K562 (cell line): ENCODE results near the gene C22orf31. TPM values are rescaled to one million over a fixed set of nuclear protein-coding genes. Genes with fewer than 3 reads are reported as not detected.

Source experiments
- ATF1 ChIP-seq, 2 experiments: fragments of 450-650 bp in 1 of 2; IDR thresholded peaks; 2 replicates each; pipeline ENCODE4 v1.6.1; 2016; ENCODE audit warnings: missing compliant biosample characterization in 1 of 2, missing genetic modification characterization in 1 of 2
- CREBBP ChIP-seq: IDR thresholded peaks from one replicate; pipeline ENCODE4 v1.6.1; 2012; ENCODE audit warnings: low read depth, mild to moderate bottlenecking, control low read depth, inconsistent platforms, low read length
- EGR1 ChIP-seq: fragments of 450-650 bp; conservative IDR thresholded peaks from 2 replicates; pipeline ENCODE4 v1.6.1; 2017; ENCODE audit warnings: mild to moderate bottlenecking
- FOXA3 ChIP-seq, 2 experiments: fragments of 450-650 bp in 1 of 2; sonication (generic) in 1 of 2; formaldehyde crosslinking; IDR thresholded peaks in 1 of 2; conservative IDR thresholded peaks in 1 of 2; 2 replicates each; pipeline versions ENCODE4 v1.4.0 to v1.8.0; 2020 to 2022; ENCODE audit warnings: mild to moderate bottlenecking in 2 of 2, missing genetic modification reagents in 1 of 2
- FOXJ2 ChIP-seq: fragments of 200-800 bp; sonication (Bioruptor generic); IDR thresholded peaks from 2 replicates; pipeline ENCODE4 v1.6.1; 2016; ENCODE audit warnings: missing genetic modification characterization, missing compliant biosample characterization
- GTF2E2 ChIP-seq: fragments of 200-800 bp; sonication (Bioruptor generic); IDR thresholded peaks from 2 replicates; pipeline ENCODE4 v1.6.1; 2016; ENCODE audit warnings: missing genetic modification characterization, missing compliant biosample characterization
- HNRNPUL1 ChIP-seq: fragments of 200-400 bp; formaldehyde crosslinking; IDR thresholded peaks from 2 replicates; pipeline ENCODE4 v1.6.1; 2017; ENCODE audit warnings: low read length
- MTA3 ChIP-seq: fragments of 450-650 bp; formaldehyde crosslinking; IDR thresholded peaks from 2 replicates; pipeline ENCODE4 v1.6.1; 2017; ENCODE audit warnings: mild to moderate bottlenecking, borderline replicate concordance
- MYNN ChIP-seq, 2 experiments: sonication (generic); formaldehyde crosslinking in 1 of 2; IDR thresholded peaks; 2 replicates each; pipeline versions ENCODE4 v1.5.0 to v1.6.1; 2016 to 2020; ENCODE audit warnings: antibody characterized with exemption in 1 of 2, missing genetic modification reagents in 1 of 2
- NR2F6 ChIP-seq: fragments of 450-650 bp; formaldehyde crosslinking; IDR thresholded peaks from 2 replicates; pipeline ENCODE4 v1.4.0; 2020; ENCODE audit warnings: mild to moderate bottlenecking
- PCBP1 ChIP-seq: fragments of 200-400 bp; formaldehyde crosslinking; IDR thresholded peaks from 2 replicates; pipeline ENCODE4 v1.6.1; 2018; ENCODE audit warnings: mild to moderate bottlenecking, low read depth, low read length; ENCODE audit not compliant: poor library complexity, severe bottlenecking
- POLR2A ChIP-seq: fragments of 450-650 bp; conservative IDR thresholded peaks from 2 replicates; pipeline ENCODE4 v1.6.1; 2016
- RB1 ChIP-seq: fragments of 450-650 bp; IDR thresholded peaks from 2 replicates; pipeline ENCODE4 v1.6.1; 2017; ENCODE audit warnings: low read depth, mild to moderate bottlenecking
- RNF219 ChIP-seq: fragments of 250-450 bp; sonication (Bioruptor Pico); IDR thresholded peaks from 2 replicates; pipeline ENCODE4 v1.5.0; 2022; ENCODE audit warnings: mild to moderate bottlenecking
- SRSF7 ChIP-seq: fragments of 200-400 bp; formaldehyde crosslinking; optimal IDR thresholded peaks from 2 replicates; pipeline ENCODE3; 2017; ENCODE audit warnings: mild to moderate bottlenecking, low read depth, low read length
- ZNF354B ChIP-seq: fragments of 250-450 bp; sonication (Bioruptor Pico); IDR thresholded peaks from 2 replicates; pipeline ENCODE4 v1.4.0; 2020
- ZNF398 ChIP-seq: fragments of 250-450 bp; sonication (Bioruptor Pico); IDR thresholded peaks from 2 replicates; pipeline ENCODE4 v1.8.0; 2021; ENCODE audit warnings: moderate library complexity, mild to moderate bottlenecking, inconsistent platforms
- ZNF740 ChIP-seq, 3 experiments: fragments of 200-800 bp in 1 of 3; sonication (Bioruptor generic) in 1 of 3; sonication (generic) in 1 of 3; formaldehyde crosslinking in 1 of 3; IDR thresholded peaks; 2 replicates each; pipeline versions ENCODE4 v1.6.1 to v1.8.0; 2016 to 2022; ENCODE audit warnings: mild to moderate bottlenecking in 2 of 3, missing compliant biosample characterization in 2 of 3, missing genetic modification characterization in 2 of 3, missing genetic modification reagents in 1 of 3
- polyA plus RNA-seq, 8 experiments: library from polyadenylated mRNA; depleted of rRNA in 4 of 8; stranded (reverse) in 5 of 8; unstranded in 3 of 8; fragments of >200 nt; fragmentation: Nextera tagmentation in 2 of 8; fragmentation: Illumina TruSeq in 1 of 8; extraction: Ambion mirVana in 2 of 8; extraction: Trizol in 1 of 8; gene quantifications; 2 replicates each; pipeline versions ENCODE4 v1.2.1 to v1.2.3, GENCODE V29; 2011 to 2014; ENCODE audit warnings: inconsistent platforms in 1 of 8, missing spikeins in 1 of 8
- total RNA-seq, 7 experiments: library from RNA; depleted of rRNA in 6 of 7; stranded (reverse); fragments of >200 nt in 6 of 7; fragmentation: Illumina TruSeq in 2 of 7; extraction: Trizol in 2 of 7; gene quantifications; 2 replicates each; pipeline versions ENCODE4 v1.2.1 to v1.2.3, GENCODE V29; 2011 to 2021; ENCODE audit warnings: low replicate concordance in 1 of 7
- TF ChIP-seq, protein P1 (sequence below), 2 experiments: IDR thresholded peaks; 2 replicates each; pipeline ENCODE4 v1.6.1; 2011; ENCODE audit warnings: borderline replicate concordance in 1 of 2, control low read depth in 1 of 2, low read depth in 1 of 2, low read length in 1 of 2, mild to moderate bottlenecking in 1 of 2, mixed read lengths in 1 of 2, moderate library complexity in 1 of 2; ENCODE audit not compliant: insufficient read depth in 1 of 2, insufficient read length in 1 of 2, poor library complexity in 1 of 2, severe bottlenecking in 1 of 2; ENCODE audit errors: extremely low read depth in 1 of 2
- TF ChIP-seq, protein P2 (sequence below): fragments of 450-650 bp; IDR thresholded peaks from 2 replicates; pipeline ENCODE4 v1.6.1; 2014; ENCODE audit warnings: low read depth, mild to moderate bottlenecking, moderate library complexity, borderline replicate concordance

C22orf31 gene
- total and polyA plus RNA-seq, 9 of the 15 experiments (the other 6 are each of a cell fraction or from before 2014, with no cell fraction given): not detected

DNA sequence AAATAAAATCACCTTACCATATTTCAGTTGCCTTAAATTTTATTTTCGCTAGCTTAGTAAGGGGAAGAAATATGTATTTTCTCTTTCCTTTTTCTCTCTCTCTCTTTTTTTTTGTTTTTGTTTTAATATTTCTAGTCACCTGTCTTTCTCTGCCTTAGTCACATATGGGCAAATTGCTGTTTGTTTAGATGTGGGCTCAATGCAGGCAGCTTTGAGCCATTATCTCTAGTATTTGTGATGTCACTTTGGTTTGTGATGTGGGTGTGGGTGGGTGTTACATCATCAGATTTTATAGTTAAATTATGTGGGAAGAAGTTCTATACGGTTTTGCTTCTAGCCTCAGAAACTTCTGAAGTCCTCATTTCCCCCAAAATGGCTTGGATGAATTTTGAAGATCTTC lies at the start of gene C22orf31 (continued):
- TF ChIP-seq, protein P1, sequence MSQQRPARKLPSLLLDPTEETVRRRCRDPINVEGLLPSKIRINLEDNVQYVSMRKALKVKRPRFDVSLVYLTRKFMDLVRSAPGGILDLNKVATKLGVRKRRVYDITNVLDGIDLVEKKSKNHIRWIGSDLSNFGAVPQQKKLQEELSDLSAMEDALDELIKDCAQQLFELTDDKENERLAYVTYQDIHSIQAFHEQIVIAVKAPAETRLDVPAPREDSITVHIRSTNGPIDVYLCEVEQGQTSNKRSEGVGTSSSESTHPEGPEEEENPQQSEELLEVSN (IDR thresholded peaks at IDR 0.05; ENCODE audit: borderline replicate concordance in 1 of 2, extremely low read depth in 1 of 2, insufficient read depth in 1 of 2, insufficient read length in 1 of 2, low read depth in 1 of 2, low read length in 1 of 2, poor library complexity in 1 of 2, severe bottlenecking in 1 of 2): no peak
- no peak for TF ChIP-seq CREBBP
- TF ChIP-seq PCBP1: no peak
- TF ChIP-seq GTF2E2 (tag): no peak
- TF ChIP-seq, protein P2, sequence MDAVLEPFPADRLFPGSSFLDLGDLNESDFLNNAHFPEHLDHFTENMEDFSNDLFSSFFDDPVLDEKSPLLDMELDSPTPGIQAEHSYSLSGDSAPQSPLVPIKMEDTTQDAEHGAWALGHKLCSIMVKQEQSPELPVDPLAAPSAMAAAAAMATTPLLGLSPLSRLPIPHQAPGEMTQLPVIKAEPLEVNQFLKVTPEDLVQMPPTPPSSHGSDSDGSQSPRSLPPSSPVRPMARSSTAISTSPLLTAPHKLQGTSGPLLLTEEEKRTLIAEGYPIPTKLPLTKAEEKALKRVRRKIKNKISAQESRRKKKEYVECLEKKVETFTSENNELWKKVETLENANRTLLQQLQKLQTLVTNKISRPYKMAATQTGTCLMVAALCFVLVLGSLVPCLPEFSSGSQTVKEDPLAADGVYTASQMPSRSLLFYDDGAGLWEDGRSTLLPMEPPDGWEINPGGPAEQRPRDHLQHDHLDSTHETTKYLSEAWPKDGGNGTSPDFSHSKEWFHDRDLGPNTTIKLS: no peak
- no peak for TF ChIP-seq POLR2A
- no peak for TF ChIP-seq HNRNPUL1
- TF ChIP-seq MTA3: no peak
- no peak for TF ChIP-seq RNF219
- TF ChIP-seq ATF1 (CRISPR knock-in tag; IDR thresholded peaks at IDR 0.05): no peak
- peak; percentile 50; the same call in 1 of the 2 replicates for TF ChIP-seq ATF1 (tag; IDR thresholded peaks at IDR 0.05)
- TF ChIP-seq ZNF740 (CRISPR knock-in tag; IDR thresholded peaks at IDR 0.05): no peak
- no peak for TF ChIP-seq ZNF740 (tag; IDR thresholded peaks at IDR 0.05)
- no peak for TF ChIP-seq SRSF7
- no peak for TF ChIP-seq FOXJ2
- no peak for TF ChIP-seq NR2F6 (CRISPR knock-in tag)
- TF ChIP-seq FOXA3 (CRISPR knock-in tag; conservative IDR thresholded peaks at IDR 0.05 in 1 of 2, IDR thresholded peaks at IDR 0.05 in 1 of 2): no peak
- no peak for TF ChIP-seq MYNN (IDR thresholded peaks at IDR 0.05)
- TF ChIP-seq MYNN (CRISPR knock-in tag; IDR thresholded peaks at IDR 0.05): no peak
- no peak for TF ChIP-seq ZNF354B
- TF ChIP-seq EGR1: peak; percentile 35; the same call in 1 of the 2 replicates
- no peak for TF ChIP-seq ZNF398
- TF ChIP-seq RB1: no peak
